ENCODE results near the gene TIGD7.
"Not testable (repeated sequence)": the region's sequence is repeated elsewhere in the genome, so short reads cannot be mapped to it uniquely, and the experiment has no call there.

Gene TIGD7

DNA sequence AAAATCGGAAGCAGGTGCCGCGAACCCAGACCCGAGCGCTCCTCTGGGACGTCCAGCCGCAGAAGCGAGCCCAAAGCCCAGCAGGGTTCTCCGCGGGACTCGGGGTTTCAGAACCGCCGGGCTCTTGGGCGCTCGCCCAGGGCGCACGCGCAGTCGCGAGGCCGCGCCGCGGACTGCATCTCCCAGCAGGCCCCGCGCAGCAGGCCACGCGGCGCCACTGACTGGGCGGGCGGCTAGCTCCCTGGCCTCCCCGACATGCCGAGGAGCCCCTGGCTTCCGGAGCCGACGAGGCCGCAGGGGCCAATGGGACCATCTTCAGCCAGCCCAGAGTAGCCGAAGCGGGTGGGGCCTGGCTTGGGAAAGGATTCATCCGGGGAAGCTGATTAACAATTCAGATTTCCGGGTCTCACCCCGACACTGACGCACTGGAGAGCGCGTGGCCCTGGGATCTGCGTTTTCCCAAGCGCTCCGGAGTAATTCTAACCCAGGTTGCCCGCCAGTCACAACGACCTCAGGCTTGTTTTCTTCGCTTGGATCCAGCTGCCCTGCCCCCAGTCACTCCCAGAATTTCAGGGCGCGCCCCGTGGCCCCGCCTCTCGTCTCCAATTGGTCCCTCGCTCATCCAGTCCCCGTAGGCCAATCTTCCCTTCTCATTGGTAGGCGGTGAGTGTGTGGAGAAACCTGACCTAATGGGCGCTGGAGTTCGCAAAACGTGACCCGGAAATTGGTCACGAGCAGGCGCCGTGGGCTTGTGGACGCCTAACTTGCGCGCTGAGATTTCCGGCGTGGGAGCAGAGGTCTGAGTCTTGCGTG, 22.3 kb downstream of the TIGD7 start, which contains the start of gene ZNF263:
ZNF263 (plus strand) TSS at position 762 of the 813 bp plus-strand sequence. CDS start 328 bp downstream, outside the sequence.
- DNase-seq (ENCODE audit: low spot score): peak; percentile 98

DNA sequence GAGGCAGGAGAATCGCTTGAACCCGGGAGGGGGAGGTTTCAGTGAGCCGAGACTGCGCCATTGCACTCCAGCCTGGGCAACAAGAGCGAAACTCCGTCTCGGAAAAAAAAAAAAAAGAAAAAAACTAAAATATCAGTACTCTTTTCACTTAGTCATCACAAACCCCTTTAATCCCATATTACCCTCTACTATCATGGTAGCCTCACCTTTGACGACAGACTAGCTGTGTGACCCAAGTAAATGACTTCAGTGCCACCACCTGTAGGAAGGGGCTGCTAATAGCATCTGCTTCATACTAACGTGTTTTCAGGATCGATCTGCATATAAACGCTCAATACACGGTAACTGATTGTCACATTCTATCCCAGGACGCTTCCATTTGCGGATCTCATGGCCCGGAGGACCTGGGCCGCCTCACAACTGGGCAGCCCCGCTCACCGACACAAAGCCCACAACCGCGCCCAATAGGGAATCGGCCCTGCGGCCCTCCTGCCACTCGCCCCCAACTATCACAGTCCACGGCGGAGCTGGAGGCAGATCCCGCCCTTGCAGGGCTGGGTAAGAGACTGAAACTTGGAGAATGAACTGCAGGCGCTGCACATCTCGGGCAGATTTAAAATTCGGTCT, 23.0 kb downstream of the TIGD7 start:
- no peak for DNase-seq (ENCODE audit: low spot score)

DNA sequence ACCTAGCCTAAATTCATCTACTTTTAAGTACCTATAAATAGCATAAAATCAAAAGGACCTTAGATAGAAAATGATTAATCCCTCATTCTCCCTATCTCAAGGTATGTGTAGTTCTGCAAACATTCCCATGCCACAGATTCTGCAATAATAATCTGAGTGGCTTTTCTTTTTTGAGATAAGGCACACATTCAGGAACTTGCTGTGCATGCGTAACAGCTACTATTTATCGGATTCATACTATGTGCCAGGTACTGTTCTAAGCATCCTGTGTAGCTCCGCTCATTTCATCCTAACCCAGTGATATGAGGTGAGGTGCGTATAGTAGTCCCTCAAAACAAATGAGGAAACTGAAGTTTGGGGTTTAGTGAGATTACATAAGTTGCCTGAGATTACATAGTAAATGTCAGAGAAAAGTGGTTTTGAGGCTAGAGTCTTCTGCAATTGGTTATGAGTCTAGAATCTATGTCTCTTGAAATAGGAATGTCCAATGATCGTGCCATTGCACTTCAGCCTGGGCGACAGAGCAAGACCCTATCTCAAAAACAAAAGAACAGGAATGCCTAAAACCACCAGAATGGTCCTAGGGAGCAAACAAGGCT, 23.9 kb downstream of the TIGD7 start:
- DNase-seq (ENCODE audit: low spot score): no peak

DNA sequence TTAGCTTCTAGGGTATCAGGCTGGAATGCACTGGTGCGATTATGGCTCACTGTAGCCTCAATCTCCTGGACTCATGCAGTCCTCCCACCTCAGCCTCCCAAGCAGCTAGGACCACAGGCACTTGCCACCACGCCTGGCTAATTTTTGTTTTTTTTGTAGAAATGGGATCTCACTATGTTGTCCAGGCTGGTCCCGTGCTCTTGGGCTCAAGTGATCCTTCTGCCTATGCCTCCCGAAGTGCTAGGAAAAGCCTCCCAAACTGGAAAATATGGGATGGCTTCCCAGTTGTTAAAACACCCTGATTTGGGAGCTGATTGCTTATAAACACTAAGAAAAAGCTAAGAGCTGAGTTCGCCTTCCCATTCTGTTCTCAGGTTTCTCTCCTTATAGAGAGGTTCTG, 28.6 kb downstream of the TIGD7 start:
- no peak for DNase-seq (ENCODE audit: low spot score)

DNA sequence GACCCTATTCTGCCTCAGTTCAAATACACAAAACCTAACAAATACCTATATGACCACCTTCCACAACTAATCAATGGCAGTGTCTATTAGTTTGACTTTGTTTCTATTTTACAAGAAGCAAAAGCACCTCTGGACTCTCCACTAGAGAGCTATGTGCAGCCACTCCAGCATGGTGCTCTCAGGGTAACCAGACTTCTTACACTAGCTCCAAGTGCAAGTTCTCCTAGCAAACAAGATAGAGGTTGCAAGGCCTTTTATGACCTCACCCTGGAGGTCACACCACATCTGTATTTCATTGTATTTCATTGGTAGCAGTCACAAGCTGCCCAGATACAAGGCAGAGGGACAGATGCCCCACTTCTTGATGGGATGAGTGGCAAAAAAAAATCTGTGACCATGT, 30.3 kb downstream of the TIGD7 start:
- DNase-seq (ENCODE audit: low spot score): no peak

DNA sequence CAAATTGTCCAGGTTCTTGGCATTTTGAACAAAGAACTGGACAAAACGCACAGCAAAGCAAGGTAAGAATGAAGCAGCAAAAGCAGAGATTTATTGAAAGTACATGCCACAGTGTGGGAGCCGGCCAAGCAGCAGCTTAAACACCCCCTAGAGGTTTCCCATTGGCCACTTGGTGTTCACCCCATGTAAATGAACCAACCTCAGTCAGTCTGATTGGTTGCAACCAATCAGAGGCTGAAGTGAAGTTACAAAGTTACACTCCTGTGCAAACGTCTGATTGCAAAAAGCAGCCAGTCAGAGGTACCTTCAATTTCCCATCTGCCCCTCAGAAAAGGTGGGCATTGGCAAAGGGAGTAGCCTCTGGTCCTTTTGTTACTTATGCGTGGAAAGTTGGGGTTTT, 30.7 kb downstream of the TIGD7 start:
- no peak for DNase-seq (ENCODE audit: low spot score)

DNA sequence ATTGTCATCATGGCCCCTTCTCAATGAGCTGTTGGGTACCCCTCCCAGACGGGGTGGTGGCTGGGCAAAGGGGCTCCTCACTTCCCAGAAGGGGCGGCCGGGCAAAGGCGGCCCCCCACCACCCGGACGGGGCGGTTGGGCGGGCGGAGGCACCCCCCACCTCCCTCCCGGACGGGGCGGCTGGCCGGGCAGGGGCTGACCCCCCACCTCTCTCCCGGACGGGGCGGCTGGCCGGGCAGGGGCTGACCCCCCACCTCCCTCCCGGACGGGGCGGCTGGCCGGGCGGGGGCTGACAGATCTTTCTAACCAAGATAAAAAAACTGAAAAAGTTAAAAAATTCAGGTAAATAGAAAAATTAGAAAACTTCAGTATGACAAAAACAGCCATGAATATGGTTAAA, 33.9 kb downstream of the TIGD7 start:
- not testable (repeated sequence) for DNase-seq (ENCODE audit: low spot score)

DNA sequence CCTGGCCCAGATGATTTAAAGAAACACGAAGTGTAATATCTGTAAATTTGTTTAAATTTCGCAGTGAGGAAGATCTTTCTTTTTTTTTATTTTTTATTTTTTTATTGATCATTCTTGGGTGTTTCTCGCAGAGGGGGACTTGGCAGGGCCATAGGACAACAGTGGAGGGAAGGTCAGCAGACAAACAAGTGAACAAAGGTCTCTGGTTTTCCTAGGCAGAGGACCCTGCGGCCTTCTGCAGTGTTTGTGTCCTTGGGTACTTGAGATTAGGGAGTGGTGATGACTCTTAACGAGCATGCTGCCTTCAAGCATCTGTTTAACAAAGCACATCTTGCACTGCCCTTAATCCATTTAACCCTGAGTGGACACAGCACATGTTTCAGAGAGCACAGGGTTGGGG, 34.5 kb downstream of the TIGD7 start:
- not testable (repeated sequence) for DNase-seq (ENCODE audit: low spot score)

DNA sequence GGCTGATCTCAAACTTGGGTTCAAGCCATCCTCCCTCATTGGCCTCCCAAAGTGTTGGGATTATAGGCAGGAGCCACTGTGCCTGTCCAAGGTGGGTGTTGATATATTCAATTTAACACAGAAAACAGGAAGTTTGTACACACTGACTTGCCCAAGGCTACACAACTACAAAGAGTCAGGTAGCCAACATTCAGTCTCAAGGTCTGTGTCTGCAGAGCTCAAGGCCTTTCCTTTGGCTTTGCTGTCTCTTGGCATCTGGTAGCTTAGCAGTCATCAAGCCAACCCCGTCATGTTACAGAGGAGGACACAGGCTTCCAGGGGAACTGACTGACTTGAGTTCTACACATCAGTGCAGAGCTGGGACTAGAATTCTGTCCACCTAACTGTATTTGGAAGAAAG, 36.9 kb downstream of the TIGD7 start:
- no peak for DNase-seq (ENCODE audit: low spot score)

DNA sequence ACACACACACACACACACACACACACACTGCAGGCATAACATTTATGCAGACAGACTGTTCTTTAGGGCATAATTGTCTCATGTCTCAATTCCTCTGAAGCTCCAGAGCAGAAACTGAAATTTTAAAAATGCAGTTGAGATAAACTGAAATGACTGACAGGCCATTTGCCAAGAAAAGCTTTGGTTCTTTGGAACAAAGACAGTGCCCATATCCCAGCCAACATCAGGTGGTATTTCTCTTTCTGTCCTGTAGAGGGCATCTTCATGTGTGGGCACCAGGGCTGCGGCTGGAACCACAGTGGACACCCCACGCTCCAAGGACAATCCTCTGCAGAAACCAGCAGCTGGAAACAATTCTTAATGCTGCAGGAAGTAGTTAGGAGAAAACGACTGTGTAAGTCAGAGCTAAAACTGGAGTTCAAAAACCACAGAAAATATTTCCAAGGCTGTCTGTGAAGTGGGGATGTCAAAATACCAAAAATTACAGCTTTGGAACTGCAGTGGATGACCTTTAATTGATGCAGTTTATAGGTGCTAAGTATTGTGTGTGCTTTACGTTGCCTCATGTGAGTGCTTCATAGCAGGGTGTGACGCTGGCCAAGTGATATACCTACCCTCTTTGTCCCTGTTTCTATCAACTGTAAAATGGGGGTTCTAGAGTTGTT, 38.2 kb downstream of the TIGD7 start:
- peak; percentile 79 for DNase-seq (ENCODE audit: low spot score)

DNA sequence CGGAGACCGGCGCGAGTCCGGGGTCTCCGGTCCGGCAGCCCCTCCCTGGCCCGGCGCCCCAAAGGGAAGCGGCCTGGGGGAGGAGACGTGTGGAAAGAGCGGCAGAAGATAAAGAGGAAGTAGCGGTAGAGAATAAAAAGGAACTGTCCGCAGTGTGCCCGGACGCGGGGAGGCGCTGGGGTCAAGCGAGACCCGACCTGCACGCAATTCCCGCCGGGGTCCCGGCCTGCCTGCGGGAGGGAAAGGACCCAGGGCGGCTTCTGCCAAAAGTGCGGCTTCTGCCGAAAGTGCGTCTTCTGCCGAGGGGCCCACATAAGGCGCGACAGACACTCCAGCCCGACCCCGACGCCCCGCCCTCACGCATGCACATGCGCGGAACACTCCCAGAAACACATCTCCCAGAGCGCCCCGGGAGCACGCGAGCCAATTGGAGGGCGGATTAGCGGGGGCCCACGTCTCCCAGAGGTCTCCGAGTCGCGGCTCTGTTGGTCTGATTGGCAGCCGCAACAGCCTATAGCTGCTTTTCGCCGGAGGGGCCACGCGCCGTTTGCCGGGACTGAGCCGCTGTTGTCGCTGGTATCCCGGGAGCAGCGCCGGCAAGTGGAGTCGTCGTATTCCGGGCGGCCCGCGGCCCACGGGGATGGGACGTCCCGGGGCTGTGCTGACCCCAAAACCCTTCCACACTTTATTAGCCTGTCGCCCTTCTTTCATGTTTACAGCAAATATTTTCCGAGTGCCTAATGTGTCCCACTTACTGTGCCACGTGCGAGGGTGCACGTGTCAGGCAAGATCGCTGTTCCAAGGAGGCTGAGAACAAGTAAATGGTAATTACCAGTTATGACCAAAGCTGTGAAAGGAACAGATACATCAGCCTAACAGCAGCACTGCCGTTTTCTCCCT, 40.8 kb downstream of the TIGD7 start:
- peak; percentile 98 for DNase-seq (ENCODE audit: low spot score)

DNA sequence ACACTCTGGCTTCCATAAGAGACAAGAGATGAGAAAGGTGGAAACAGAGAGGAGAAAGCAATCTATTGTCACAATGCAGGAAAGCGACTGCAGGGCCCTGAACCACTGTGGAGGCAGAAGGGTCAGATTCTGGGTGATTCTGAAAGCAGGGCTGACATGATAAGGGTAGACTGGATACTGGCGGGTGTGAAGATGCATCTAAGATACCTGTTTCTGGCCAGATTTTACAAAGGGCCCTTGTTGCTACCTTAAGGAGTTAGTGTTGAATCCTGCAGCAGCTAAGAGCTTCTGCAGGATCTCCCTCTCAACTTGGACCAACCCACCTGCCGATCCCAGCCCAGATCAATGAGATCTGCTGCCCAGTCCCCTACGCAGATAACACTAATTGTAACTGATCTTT, 42.7 kb downstream of the TIGD7 start:
- no peak for DNase-seq (ENCODE audit: low spot score)

DNA sequence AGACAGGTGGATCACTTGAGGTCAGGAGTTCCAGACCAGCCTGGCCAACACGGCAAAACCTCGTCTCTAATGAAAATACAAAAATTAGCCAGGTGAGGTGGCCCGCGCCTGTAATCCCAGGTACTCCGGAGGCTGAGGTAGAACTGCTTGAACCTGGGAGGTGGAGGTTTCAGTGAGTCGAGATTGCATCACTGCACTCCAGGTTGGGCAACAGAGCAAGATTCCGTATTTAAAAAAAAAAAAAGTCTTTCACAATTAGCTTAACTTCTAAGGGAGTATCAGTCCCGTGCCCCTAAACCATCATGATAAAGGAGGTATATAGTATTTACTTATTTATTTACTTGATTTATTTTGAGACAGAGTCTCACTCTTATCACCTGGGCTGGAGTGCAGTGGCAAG, 45.4 kb downstream of the TIGD7 start:
- DNase-seq (ENCODE audit: low spot score): no peak

DNA sequence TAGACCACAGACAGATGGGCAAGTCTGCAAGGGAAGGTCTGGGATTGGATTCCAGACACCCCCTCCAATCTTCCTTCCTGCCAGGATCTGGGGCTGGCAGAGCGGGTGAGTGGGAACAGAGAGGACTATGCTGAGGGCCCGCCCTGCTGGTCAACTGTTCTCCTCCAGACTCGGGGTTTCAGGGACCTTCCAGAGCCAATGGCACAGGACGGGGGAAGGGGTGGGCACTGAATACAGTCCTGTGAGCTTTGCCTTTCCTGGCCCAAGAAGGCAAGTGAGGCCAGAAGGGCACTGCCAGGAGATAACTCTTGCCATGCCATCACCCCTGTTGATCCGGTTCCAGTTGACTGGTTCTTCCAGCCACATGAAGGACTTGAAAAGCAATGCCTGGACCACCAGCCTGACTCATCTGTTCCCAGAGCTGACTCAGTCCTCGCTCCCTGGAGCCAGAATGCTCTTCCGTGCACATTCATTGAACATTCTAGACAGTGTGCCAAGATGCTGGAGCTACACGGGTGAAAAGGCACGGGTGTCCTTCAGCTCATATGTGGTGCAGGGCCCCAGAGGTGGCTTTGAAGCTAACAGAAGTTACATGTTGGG, 48.3 kb downstream of the TIGD7 start:
- DNase-seq (ENCODE audit: low spot score): peak; percentile 43

DNA sequence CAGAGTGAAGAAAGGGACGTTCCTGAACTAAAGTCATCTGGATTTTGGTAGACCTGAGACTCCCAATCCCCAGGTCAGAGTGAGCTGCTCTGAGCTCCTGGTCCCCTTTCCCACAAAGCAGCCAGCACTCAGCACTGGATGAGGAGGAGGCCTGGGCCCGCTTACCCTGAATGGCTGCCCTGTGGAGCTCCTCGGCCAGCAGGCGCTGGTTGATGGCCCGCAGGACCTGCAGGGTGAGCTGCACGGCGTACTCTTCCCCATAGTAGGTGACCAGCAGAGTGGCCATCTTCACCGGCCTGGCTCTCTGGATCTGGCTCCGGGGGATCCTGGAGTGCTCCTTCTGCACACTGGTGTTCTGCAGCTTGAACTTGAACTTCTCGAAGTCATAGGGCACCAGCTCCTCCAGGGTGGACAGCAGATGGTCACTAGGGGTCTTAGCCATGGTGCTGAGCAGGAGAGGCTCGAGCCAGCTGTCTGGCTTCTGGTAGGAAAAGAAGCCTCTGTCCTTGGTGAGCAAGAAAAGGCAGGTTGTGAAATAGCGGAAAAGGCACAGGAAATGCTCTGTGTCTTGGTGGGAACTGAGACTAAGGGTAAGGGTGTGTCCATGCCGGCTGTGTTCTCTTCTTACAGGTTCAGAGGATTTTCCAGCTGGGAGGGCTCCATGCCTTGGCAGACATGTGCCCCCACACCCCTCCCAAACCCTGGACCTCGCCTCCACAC, 48.9 kb downstream of the TIGD7 start, which contains the start of gene MEFV:
MEFV (minus strand) TSS at position 488 of the 720 bp plus-strand sequence; CDS start at position 442, 46 bp downstream.
- DNase-seq (ENCODE audit: low spot score): no peak

DNA sequence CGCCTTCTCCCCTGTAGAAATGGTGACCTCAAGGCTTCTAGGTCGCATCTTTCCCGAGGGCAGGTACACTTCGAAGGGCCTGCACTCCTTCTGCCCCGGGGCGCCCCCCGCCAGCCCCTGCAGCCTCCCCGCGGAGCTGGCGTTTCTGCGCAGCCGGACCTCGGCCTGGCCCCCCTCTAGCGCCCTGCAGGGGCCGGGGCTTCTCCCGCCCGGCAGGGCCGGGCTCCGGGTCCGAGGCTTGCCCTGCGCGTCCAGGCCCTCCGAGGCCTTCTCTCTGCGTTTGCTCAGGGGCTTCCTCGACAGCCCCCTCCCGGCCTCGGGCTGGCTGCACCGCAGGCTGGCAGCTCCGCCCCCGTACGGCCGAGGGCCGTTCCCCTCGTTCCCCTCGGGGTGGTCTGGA, 50.9 kb downstream of the TIGD7 start:
- no peak for DNase-seq (ENCODE audit: low spot score)

DNA sequence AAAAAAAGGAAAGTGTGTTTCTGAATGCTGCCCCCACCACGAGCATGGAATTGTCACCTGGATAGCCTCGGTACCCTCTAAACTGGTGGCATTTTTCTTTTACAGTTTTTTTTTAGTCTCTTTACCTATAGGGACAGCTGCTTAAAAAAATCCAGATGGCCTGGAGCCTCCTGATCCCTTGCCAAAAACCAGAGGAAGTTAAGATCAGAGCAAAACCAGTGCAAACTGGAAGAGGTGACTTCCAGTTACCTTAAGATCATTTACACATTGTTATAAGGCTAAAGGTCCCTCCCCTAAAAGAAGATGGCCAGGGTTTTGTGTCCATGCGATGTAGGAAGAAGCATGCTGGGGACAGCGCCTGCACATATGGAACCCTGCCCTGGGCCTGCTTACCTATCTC, 52.3 kb downstream of the TIGD7 start:
- DNase-seq (ENCODE audit: low spot score): no peak

DNA sequence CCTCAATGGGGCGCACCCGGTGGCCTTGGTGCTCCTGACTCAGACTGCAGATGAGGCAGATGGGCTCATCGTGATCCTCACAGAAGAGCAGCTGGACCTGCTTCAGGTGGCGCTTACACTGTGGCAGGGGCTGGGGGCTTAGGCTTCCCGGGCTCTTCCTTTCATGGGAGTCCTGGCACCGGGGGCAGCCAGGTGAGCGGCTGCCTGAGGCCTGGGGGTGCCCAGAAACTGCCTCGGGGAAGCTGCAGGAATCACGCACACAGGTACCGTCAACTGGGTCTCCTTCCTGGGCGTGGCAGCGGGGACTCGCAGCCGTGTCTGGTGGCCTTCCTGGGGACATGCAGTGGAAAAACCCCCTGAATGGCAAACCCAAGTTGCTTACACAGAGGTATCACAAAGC, 55.8 kb downstream of the TIGD7 start:
- DNase-seq (ENCODE audit: low spot score): no peak

DNA sequence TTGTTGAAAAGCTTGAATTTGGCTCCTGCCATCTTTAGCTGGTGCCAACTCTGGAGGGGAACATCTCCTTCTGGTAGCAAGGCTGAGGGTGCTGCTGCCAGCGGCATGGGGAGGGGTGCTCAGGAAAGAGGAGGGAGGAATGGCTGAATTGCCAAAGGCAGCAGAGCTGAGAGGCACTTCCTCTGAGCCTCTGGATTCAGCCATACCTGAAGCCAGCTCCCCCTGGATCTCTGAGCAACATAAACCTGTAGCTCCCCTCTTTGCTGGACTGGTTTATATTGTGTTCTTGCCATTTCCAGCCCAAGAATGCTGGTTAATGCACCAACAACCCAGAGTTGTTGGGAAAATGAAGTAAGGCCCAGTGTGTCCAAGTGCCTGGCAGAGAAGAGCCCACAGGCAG, 56.2 kb downstream of the TIGD7 start:
- no peak for DNase-seq (ENCODE audit: low spot score)
